GM18951 (cell line): ENCODE results near the gene LGALS1.
"Not testable (repeated sequence)": the region's sequence is repeated elsewhere in the genome, so short reads cannot be mapped to it uniquely, and the experiment has no call there.

Experiments
- POLR2A ChIP-seq: IDR thresholded peaks from 4 replicates; pipeline ENCODE4 v1.6.1; 2011; ENCODE audit warnings: mild to moderate bottlenecking; ENCODE audit not compliant: insufficient read length, insufficient read depth; ENCODE audit errors: extremely low read depth
- in situ Hi-C: fragments of 300-500 bp; cut with MboI; formaldehyde crosslinking; loops from one replicate; pipeline ENCODE4 v1.12.0; 2022; ENCODE audit warnings: low sequenced_read_pairs, mixed read lengths, inconsistent platforms; ENCODE audit not compliant: unreplicated experiment

Gene LGALS1

DNA sequence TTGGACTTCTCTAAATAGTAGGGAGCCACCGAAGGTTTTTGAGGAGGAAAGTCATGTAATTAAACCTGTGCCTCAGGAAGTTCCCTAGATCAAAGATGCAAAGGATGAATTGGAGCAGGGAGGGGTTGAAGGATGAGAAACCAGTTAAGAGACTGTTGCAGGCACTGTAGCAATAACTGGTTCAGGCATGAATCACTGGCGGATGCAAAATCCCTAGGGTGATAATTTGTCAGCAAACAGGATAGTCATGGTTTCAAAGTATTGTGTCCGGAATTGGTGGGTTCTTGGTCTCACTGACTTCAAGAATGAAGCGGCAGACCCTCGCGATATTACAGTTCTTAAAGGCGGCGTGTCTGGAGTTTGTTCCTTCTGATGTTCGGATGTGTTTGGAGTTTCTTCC lies 41.3 kb downstream of the LGALS1 start:
- in situ Hi-C loops: no loop called here

DNA sequence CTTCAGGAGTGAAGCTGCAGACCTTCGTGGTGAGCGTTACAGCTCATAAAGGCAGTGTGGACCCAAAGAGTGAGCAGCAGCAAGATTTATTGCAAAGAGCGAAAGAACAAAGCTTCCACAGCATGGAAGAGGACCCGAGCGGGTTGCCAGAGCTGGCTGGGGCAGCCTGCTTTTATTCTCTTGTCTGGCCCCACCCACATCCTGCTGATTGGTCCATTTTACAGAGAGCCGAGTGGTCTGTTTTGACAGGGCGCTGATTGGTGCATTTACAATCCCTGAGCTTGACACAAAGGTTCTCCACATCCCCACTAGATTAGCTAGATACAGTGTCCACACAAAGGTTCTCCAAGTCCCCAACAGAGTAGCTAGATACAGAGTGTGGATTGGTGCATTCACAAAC lies 41.8 kb downstream of the LGALS1 start:
- in situ Hi-C loops: not testable (repeated sequence)

More for the DNA sequence above, 41.3 kb downstream of the LGALS1 start:
- no peak for TF ChIP-seq POLR2A

- in situ Hi-C loops: not testable (repeated sequence)
These were observed 42.4 kb downstream of the LGALS1 start for GRCh38 chr22:37717746-37718305.

DNA sequence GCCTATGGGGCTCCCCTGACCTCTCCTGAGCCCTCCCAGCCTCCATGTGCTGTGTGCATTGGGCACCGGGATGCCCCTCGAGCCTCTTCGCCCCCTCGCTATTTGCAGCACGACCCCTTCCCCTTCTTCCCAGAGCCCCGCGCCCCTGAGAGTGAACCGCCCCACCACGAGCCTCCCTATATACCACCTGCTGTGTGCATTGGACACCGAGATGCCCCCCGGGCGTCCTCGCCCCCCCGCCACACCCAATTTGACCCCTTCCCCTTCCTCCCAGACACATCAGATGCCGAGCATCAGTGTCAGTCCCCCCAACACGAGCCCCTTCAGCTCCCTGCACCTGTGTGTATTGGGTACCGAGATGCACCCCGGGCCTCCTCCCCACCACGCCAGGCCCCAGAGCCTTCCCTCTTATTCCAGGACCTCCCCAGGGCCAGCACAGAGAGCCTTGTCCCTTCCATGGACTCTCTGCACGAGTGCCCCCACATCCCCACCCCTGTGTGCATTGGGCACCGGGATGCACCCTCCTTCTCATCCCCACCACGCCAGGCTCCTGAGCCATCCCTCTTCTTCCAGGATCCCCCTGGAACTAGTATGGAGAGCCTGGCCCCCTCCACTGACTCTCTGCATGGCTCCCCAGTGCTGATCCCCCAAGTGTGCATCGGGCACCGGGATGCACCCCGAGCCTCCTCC lies 50.3 kb downstream of the LGALS1 start:
- no peak for TF ChIP-seq POLR2A
- in situ Hi-C loops: no loop called here

- in situ Hi-C loops: no loop called here
- TF ChIP-seq POLR2A: no peak
These were observed 50.9 kb downstream of the LGALS1 start for GRCh38 chr22:37726241-37726887.

GRCh38 chr22:37728620-37729019 lies 53.2 kb downstream of the LGALS1 start:
- TF ChIP-seq POLR2A: no peak

More at GRCh38 chr22:37728620-37729019, 53.2 kb downstream of the LGALS1 start:
- in situ Hi-C loops: no loop called here
